Ishikawa (cell line): Measurements from ENCODE around the gene CCDC15.

Source experiments
- CEBPB ChIP-seq: IDR thresholded peaks from 2 replicates; pipeline ENCODE4 v1.6.1; 2012
- CREB1 ChIP-seq: IDR thresholded peaks from 2 replicates; pipeline ENCODE4 v1.6.1; 2012; ENCODE audit warnings: low read depth
- EGR1 ChIP-seq: IDR thresholded peaks from 2 replicates; pipeline ENCODE4 v1.6.1; 2012
- EP300 ChIP-seq: IDR thresholded peaks from 2 replicates; pipeline ENCODE4 v1.6.1; 2012; ENCODE audit warnings: borderline replicate concordance
- FOXM1 ChIP-seq: IDR thresholded peaks from 2 replicates; pipeline ENCODE4 v1.6.1; 2012; ENCODE audit warnings: low read depth, borderline replicate concordance
- NFIC ChIP-seq: IDR thresholded peaks from 2 replicates; pipeline ENCODE4 v1.6.1; 2012
- RAD21 ChIP-seq: IDR thresholded peaks from 2 replicates; pipeline ENCODE4 v1.6.1; 2012; ENCODE audit warnings: low read depth
- REST ChIP-seq: IDR thresholded peaks from 2 replicates; pipeline ENCODE4 v1.6.1; 2012; ENCODE audit warnings: low read depth, mild to moderate bottlenecking
- TAF1 ChIP-seq: IDR thresholded peaks from 2 replicates; pipeline ENCODE4 v1.6.1; 2012; ENCODE audit warnings: low read depth, mild to moderate bottlenecking
- TCF12 ChIP-seq: IDR thresholded peaks from 2 replicates; pipeline ENCODE4 v1.6.1; 2012; ENCODE audit warnings: low read depth
- TEAD4 ChIP-seq: IDR thresholded peaks from 2 replicates; pipeline ENCODE4 v1.6.1; 2012
- USF1 ChIP-seq: IDR thresholded peaks from 2 replicates; pipeline ENCODE4 v1.6.1; 2012
- YY1 ChIP-seq: IDR thresholded peaks from 2 replicates; pipeline ENCODE4 v1.6.1; 2012; ENCODE audit warnings: low read depth
- ZBTB7A ChIP-seq: IDR thresholded peaks from 2 replicates; pipeline ENCODE4 v1.6.1; 2012; ENCODE audit warnings: low read depth
- TF ChIP-seq, protein P1 (sequence below): IDR thresholded peaks from 2 replicates; pipeline ENCODE4 v1.6.1; 2012

CCDC15 gene

GRCh38 chr11:124919898-124920297, 34.1 kb upstream of the CCDC15 start:
- TF ChIP-seq RAD21, result no peak
- no peak for TF ChIP-seq FOXM1
- TF ChIP-seq YY1, result no peak
- TF ChIP-seq TEAD4, result no peak
- TF ChIP-seq ZBTB7A, result no peak
- no peak for TF ChIP-seq USF1
- TF ChIP-seq REST, result no peak
- TF ChIP-seq TCF12, result no peak
- no peak for TF ChIP-seq CEBPB
- no peak for TF ChIP-seq NFIC
- no peak for TF ChIP-seq CREB1
- TF ChIP-seq, protein P1, sequence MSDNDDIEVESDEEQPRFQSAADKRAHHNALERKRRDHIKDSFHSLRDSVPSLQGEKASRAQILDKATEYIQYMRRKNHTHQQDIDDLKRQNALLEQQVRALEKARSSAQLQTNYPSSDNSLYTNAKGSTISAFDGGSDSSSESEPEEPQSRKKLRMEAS, result no peak
- TF ChIP-seq EGR1, result no peak
- TF ChIP-seq EP300, result no peak
- no peak for TF ChIP-seq TAF1

GRCh38 chr11:124920356-124920755, 33.6 kb upstream of the CCDC15 start:
- TF ChIP-seq YY1 (no peak), NFIC (no peak), FOXM1 (no peak), ZBTB7A (no peak), USF1 (no peak), CEBPB (no peak), TCF12 (no peak), RAD21 (no peak), TAF1 (no peak), EP300 (no peak), CREB1 (no peak), TEAD4 (no peak), EGR1 (no peak)
- TF ChIP-seq, protein P1, result no peak

- TF ChIP-seq EP300 (no peak), EGR1 (no peak), ZBTB7A (no peak), CEBPB (no peak), TCF12 (no peak), RAD21 (no peak), USF1 (no peak), YY1 (no peak), TEAD4 (no peak), NFIC (no peak), TAF1 (no peak), CREB1 (no peak)
- TF ChIP-seq, protein P1, result no peak
Observed at GRCh38 chr11:124920870-124921609, 33.0 kb upstream of the CCDC15 start.

GRCh38 chr11:124922831-124923230, 31.2 kb upstream of the CCDC15 start:
- TF ChIP-seq FOXM1, result no peak
- TF ChIP-seq EGR1, result no peak
- no peak for TF ChIP-seq EP300
- TF ChIP-seq, protein P1, result no peak
- no peak for TF ChIP-seq REST
- TF ChIP-seq TAF1, result no peak
- TF ChIP-seq ZBTB7A, result no peak
- TF ChIP-seq NFIC, result no peak
- TF ChIP-seq CEBPB, result no peak
- no peak for TF ChIP-seq RAD21
- no peak for TF ChIP-seq TEAD4
- no peak for TF ChIP-seq CREB1
- no peak for TF ChIP-seq USF1
- TF ChIP-seq YY1, result no peak
